GM10248 (cell line): ENCODE results near the gene RUFY3.

Experiments
- CTCF ChIA-PET: fragments of 300-600 bp; sonication (Branson Sonifier 250); formaldehyde crosslinking; extraction: SDS; loops from one replicate; lab custom pipeline; 2021; ENCODE audit warnings: antibody characterized with exemption; lab: Yijun Ruan, JAX
- POLR2A ChIA-PET: fragments of 350-650 bp; sonication (Branson Sonifier 250); formaldehyde crosslinking; extraction: SDS; loops from one replicate; lab custom pipeline; 2020; ENCODE audit warnings: antibody characterized with exemption; lab: Yijun Ruan, JAX
- DNase-seq: peaks from one replicate; pipeline ENCODE4 v3.0.0; 2012; ENCODE audit errors: extremely low spot score
- TF ChIP-seq, protein P1 (sequence below): IDR thresholded peaks from 2 replicates; pipeline ENCODE4 v1.5.1; 2012; ENCODE audit warnings: mild to moderate bottlenecking, low read depth; ENCODE audit errors: extremely low read depth, missing control alignments, control extremely low read depth

RUFY3 gene

DNA sequence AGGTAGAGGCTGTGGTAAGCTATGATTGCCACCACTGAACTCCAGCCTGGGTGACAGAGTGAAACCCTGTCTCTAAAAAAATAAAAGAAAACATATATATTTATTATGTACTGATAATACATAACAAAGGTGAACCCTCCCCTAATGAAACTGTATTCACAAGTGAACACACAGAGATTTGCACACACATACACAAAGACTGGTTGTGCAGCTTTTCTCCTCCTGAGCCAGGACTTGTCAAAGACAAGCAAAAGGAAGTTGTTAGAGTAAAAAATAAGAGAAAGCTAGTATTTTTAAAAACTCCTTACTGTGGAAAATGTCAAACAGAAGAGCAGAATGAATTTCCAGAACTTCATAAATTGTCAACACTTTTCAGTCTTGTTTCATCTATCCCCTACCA, 119.4 kb downstream of the RUFY3 start:
- POLR2A ChIA-PET: no interaction called here
- DNase-seq: no peak
- TF ChIP-seq, protein P1, sequence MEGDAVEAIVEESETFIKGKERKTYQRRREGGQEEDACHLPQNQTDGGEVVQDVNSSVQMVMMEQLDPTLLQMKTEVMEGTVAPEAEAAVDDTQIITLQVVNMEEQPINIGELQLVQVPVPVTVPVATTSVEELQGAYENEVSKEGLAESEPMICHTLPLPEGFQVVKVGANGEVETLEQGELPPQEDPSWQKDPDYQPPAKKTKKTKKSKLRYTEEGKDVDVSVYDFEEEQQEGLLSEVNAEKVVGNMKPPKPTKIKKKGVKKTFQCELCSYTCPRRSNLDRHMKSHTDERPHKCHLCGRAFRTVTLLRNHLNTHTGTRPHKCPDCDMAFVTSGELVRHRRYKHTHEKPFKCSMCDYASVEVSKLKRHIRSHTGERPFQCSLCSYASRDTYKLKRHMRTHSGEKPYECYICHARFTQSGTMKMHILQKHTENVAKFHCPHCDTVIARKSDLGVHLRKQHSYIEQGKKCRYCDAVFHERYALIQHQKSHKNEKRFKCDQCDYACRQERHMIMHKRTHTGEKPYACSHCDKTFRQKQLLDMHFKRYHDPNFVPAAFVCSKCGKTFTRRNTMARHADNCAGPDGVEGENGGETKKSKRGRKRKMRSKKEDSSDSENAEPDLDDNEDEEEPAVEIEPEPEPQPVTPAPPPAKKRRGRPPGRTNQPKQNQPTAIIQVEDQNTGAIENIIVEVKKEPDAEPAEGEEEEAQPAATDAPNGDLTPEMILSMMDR: no peak
- CTCF ChIA-PET: no interaction called here

DNA sequence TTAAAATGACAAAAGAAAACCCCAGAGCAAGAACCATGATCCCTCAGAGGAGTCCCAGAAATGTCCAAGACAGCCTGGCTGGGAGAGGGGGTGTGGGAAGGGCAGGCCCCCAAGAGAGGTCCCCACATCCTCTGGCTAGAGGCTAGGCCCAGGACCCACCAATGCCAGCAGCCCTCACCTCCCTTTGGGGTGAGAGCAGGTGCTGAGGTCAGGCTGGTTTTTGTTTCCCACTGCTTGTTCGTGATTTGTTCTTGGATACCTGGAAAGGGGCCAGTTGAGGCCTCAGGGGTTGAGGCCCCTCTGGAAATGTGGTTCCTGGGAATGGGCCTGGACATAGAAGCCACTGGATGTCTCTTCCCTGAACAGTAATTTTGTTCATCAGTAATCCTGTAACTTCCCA, 120.2 kb downstream of the RUFY3 start:
- TF ChIP-seq, protein P1: no peak
- CTCF ChIA-PET: no interaction called here
- POLR2A ChIA-PET: no interaction called here

DNA sequence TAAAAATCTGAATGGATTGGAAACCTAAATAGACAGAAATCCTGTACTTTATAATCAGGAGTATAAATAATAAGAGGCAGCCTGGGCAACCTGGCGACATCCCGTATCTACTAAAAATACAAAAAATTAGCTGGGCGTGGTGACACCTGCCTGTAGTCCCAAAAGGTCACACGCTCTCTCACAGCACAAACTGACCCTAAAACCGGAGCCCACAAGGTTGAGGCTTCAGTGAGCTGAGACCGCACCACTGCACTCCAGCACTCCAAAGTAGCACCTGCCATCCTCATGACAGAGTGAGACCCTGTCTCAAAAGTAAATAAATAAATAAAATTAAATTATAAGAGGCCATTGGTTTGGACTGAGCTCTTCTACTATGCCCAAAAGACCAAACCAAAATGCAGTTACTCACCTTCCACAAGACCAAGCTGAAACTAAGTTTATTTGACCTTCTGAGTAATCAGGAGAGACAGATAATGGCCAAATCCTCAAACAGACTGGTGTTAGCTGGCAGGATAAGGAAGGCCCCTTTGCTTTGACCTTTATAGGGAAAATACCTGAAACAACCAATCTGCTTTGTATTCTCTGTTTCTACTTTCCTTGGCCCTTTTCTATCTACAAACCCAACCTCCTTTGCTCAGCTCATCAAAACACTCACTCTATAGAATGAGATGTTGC, 121.1 kb downstream of the RUFY3 start:
- DNase-seq: peak; percentile 37
- CTCF ChIA-PET: interaction anchor here (1.0 to 1.1 kb wide), 2 partner anchors 11 to 27 kb away, joined by 3 to 4 read pairs; no protein-coding TSS in a partner anchor
- POLR2A ChIA-PET: interaction anchor here (0.6 kb wide), 2 partner anchors 71 to 167 kb away, joined by 3 read pairs; no protein-coding TSS in a partner anchor
- TF ChIP-seq, protein P1: no peak

More for the DNA sequence above, 120.2 kb downstream of the RUFY3 start:
- no peak for DNase-seq

DNA sequence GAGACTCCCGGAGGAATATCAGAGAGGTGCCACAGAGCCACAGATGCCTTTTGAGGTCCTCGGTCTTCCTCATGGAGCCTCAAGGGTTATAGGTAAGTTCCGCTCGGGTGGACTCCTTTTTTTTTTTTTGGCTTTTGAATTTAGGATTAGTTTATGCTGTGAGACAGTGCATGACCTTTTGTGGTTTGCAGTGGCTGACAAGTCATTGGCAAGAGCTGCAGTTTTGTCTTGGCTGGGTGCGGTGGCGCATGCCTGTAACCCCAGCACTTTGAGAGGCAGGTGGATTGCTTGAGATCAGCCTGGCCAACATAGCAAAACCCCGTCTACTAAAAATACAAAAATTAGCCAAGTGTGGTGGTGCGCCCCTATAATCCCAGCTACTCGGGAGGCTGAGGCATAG, 122.4 kb downstream of the RUFY3 start:
- TF ChIP-seq, protein P1: no peak
- ChIA-PET CTCF (interaction anchor here (0.8 to 1.7 kb wide), 4 partner anchors 14 to 157 kb away, joined by 3 to 5 read pairs (median 4); partner anchors contain the start of gene MOB1B), POLR2A (interaction anchor here (0.6 to 0.7 kb wide), 2 partner anchors 27 to 33 kb away, joined by 4 read pairs; no protein-coding TSS in a partner anchor)
- no peak for DNase-seq

DNA sequence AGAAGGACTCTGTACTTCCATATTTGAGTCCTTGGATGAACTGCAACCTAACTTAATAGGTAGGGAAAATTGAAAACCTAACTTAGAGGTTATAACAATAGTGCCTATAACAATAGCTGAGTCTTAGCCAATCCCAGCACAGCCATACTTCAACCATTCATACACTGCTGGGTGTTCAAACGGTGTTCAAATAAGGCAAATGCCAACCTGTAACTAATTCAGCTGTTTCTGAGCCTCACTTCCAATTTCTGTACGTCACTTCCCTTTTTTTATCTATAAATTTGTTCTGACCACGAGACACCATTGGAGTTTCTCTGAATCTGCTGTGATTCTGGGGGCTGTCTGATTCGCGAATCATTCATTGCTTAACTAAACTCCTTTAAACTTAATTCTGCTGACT, 127.5 kb downstream of the RUFY3 start:
- no peak for DNase-seq
- CTCF ChIA-PET: interaction anchor here (1.5 kb wide), 1 partner anchor 52 kb away, joined by 5 read pairs; the partner anchor contains the start of gene MOB1B
- TF ChIP-seq, protein P1: no peak
- POLR2A ChIA-PET: no interaction called here

DNA sequence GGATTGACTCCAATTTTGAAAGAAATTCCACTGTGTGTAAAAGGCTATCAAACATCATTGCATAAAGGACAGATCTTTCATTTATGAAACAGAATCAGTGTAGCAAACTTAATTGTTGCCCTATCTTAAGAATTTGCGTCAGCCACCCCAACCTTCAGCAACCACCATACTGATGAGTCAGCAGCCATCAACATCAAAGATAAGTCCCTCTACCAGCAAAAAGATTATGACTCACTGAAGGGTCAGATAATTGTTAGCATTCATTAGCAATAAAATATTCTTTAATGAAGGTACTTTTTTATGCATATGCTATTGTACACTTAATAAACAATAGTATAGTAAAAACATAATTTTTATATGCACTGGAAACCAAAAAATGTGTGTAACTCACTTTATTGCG, 133.7 kb downstream of the RUFY3 start:
- TF ChIP-seq, protein P1: no peak
- POLR2A ChIA-PET: no interaction called here
- CTCF ChIA-PET: no interaction called here
- DNase-seq: no peak
